Keratinocyte (primary cell): ENCODE results near the gene C7orf25. TPM values are rescaled to one million over a fixed set of nuclear protein-coding genes. Genes with fewer than 3 reads are reported as not detected.

Experiments used
- DNase-seq: peaks from one replicate; pipeline ENCODE4 v3.0.0-alpha.2; 2011; ENCODE audit warnings: low read depth, missing footprints, low spot score
- FAIRE-seq: peaks from 2 replicates; lab custom pipeline; 2011; peaks lifted over from hg19 to GRCh38; lab: Jason Lieb, UNC
- H2AFZ ChIP-seq: 2 replicates; pipeline ENCODE4 v1.6.0; 2012; ENCODE audit warnings: low read length, control low read depth, inconsistent platforms; ENCODE audit not compliant: control insufficient read depth
- H3K27ac ChIP-seq: 2 replicates; pipeline ENCODE4 v1.5.1; 2011; ENCODE audit warnings: low read length; ENCODE audit not compliant: control insufficient read depth, insufficient read depth
- H3K27me3 ChIP-seq: 3 replicates; pipeline ENCODE4 v1.6.0; 2011; ENCODE audit warnings: low read length; ENCODE audit not compliant: control insufficient read depth, insufficient read depth; ENCODE audit errors: extremely low read depth
- H3K36me3 ChIP-seq, 2 experiments: 2 replicates in 1 of 2; 3 replicates in 1 of 2; pipeline ENCODE4 v1.5.1; 2011; ENCODE audit warnings: low read length in 2 of 2, mild to moderate bottlenecking in 1 of 2; ENCODE audit not compliant: control insufficient read depth in 2 of 2, insufficient read depth in 2 of 2; ENCODE audit errors: extremely low read depth in 1 of 2
- H3K4me1 ChIP-seq: 3 replicates; pipeline ENCODE4 v1.5.1; 2011; ENCODE audit warnings: low read length; ENCODE audit not compliant: control insufficient read depth, insufficient read depth; ENCODE audit errors: extremely low read depth
- H3K4me2 ChIP-seq: 3 replicates; pipeline ENCODE4 v1.6.0; 2011; ENCODE audit warnings: low read depth, low read length; ENCODE audit not compliant: control insufficient read depth, insufficient read depth; ENCODE audit errors: extremely low read depth
- H3K4me3 ChIP-seq, 3 experiments: fragments of 200-600 bp in 1 of 3; sonication (generic) in 1 of 3; 2 replicates in 2 of 3; 3 replicates in 1 of 3; pipeline ENCODE4 v1.5.1; 2011 to 2016; ENCODE audit warnings: low read length in 3 of 3, mild to moderate bottlenecking in 3 of 3, control low read depth in 2 of 3, inconsistent platforms in 1 of 3, low read depth in 1 of 3, mixed read lengths in 1 of 3, mixed run types in 1 of 3, moderate library complexity in 1 of 3; ENCODE audit not compliant: control insufficient read depth in 2 of 3, insufficient read depth in 2 of 3; ENCODE audit errors: extremely low read depth in 1 of 3
- H3K79me2 ChIP-seq: 2 replicates; pipeline ENCODE4 v1.6.0; 2012; ENCODE audit warnings: low read length; ENCODE audit not compliant: control insufficient read depth, insufficient read depth
- H3K9ac ChIP-seq: 3 replicates; pipeline ENCODE4 v1.6.0; 2011; ENCODE audit warnings: low read length; ENCODE audit not compliant: control insufficient read depth, insufficient read depth; ENCODE audit errors: extremely low read depth
- H3K9me1 ChIP-seq: 3 replicates; pipeline ENCODE4 v1.6.0; 2011; ENCODE audit warnings: low read length; ENCODE audit not compliant: control insufficient read depth, insufficient read depth; ENCODE audit errors: extremely low read depth
- H3K9me3 ChIP-seq: 2 replicates; pipeline ENCODE4 v1.5.1; 2012; ENCODE audit warnings: low read depth, low read length; ENCODE audit not compliant: control insufficient read depth
- H4K20me1 ChIP-seq: 3 replicates; pipeline ENCODE4 v1.6.0; 2011; ENCODE audit warnings: low read length; ENCODE audit not compliant: control insufficient read depth, insufficient read depth; ENCODE audit errors: extremely low read depth
- CTCF ChIP-seq, 3 experiments: IDR thresholded peaks in 1 of 3; conservative IDR thresholded peaks in 1 of 3; optimal IDR thresholded peaks in 1 of 3; 2 replicates in 2 of 3; 3 replicates in 1 of 3; pipeline versions ENCODE3 to v1.5.1; 2011; ENCODE audit warnings: low read length in 3 of 3, mild to moderate bottlenecking in 3 of 3, moderate library complexity in 2 of 3, control low read depth in 1 of 3, inconsistent platforms in 1 of 3; ENCODE audit not compliant: insufficient read depth in 2 of 3; ENCODE audit errors: extremely low read depth in 1 of 3
- EZH2 ChIP-seq: IDR thresholded peaks from one replicate; pipeline ENCODE4 v1.6.1; 2012; ENCODE audit warnings: inconsistent platforms, mild to moderate bottlenecking, low read length, moderate library complexity
- dilution Hi-C: fragments of 300-500 bp; cut with MboI; formaldehyde crosslinking; loops from one replicate; pipeline ENCODE4 v1.7.0; 2020; ENCODE audit warnings: low sequenced_read_pairs; ENCODE audit not compliant: extremely low pct_ligation_motif_present
- polyA plus RNA-seq, 5 experiments: library from polyadenylated mRNA; depleted of rRNA in 3 of 5; stranded (reverse) in 3 of 5; stranded (forward) in 1 of 5; unstranded in 1 of 5; fragments of >200 nt; gene quantifications; 1 replicate in 1 of 5; 2 replicates in 3 of 5; 3 replicates in 1 of 5; pipeline versions ENCODE4 v1.2.1 to v1.2.3, GENCODE V29; 2011 to 2012; ENCODE audit warnings: missing spikeins in 2 of 5, low read depth in 1 of 5, low replicate concordance in 1 of 5

Gene C7orf25
- polyA plus RNA-seq, 1 donor (not counting 4 experiments of a cell fraction or from before 2014, with no cell fraction given), result 3.1 TPM

- Histone ChIP-seq H3K9me3 (no peaks in the 10 kb centered on the region), H3K27me3 (no peaks in the 10 kb centered on the region), H4K20me1 (no peaks in the 10 kb centered on the region), H3K27ac (no peak overlapping the region), H3K4me2 (no peak overlapping the region), H2AFZ (no peak overlapping the region), H3K79me2 (no peaks in the 10 kb centered on the region), H3K4me3 (no peak overlapping the region), H3K9me1 (no peaks in the 10 kb centered on the region), H3K9ac (no peak overlapping the region), H3K4me1 (no peaks in the 10 kb centered on the region), H3K36me3 (no peaks in the 10 kb centered on the region)
- FAIRE-seq, result no peak
- DNase-seq, result no peak
- dilution Hi-C loops, result no loop called here
- TF ChIP-seq CTCF (optimal IDR thresholded peaks at IDR 0.05 in 1 of 3, IDR thresholded peaks at IDR 0.05 in 1 of 3, conservative IDR thresholded peaks at IDR 0.05 in 1 of 3; ENCODE audit: extremely low read depth in 1 of 3, insufficient read depth in 2 of 3, low read length in 3 of 3) (no peak), EZH2 (no peak)
Observed at GRCh38 chr7:42956062-42956461, 44.2 kb upstream of the C7orf25 start.

DNA sequence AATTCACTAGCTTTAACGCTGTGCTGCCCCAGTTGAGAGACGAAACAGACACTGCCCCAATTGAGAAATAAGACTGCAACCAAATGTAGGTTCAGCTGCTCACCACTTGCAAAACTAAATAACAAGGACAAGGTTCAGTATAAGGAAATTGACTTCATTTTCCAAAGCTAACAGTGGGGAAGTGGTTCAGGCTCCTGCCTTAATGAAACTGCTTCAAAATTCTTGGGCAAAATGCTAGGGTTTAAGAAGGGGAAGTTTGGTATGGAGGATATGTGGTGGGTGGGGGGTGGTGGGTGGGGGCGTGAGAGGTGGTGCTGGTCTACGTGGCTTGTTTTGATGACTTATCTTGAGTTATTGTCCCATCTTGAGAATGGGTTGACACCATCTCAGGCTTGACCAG lies 42.1 kb upstream of the C7orf25 start:
- Histone ChIP-seq H3K9me3 (no peaks in the 10 kb centered on the region), H3K79me2 (no peaks in the 10 kb centered on the region), H3K4me2 (no peak overlapping the region), H3K4me3 (no peak overlapping the region), H3K9me1 (no peaks in the 10 kb centered on the region), H3K4me1 (no peaks in the 10 kb centered on the region), H3K27me3 (no peaks in the 10 kb centered on the region), H3K36me3 (no peaks in the 10 kb centered on the region), H4K20me1 (no peaks in the 10 kb centered on the region), H2AFZ (no peak overlapping the region), H3K9ac (no peak overlapping the region), H3K27ac (no peak overlapping the region)
- dilution Hi-C loops, result no loop called here
- TF ChIP-seq EZH2 (no peak), CTCF (optimal IDR thresholded peaks at IDR 0.05 in 1 of 3, IDR thresholded peaks at IDR 0.05 in 1 of 3, conservative IDR thresholded peaks at IDR 0.05 in 1 of 3; ENCODE audit: extremely low read depth in 1 of 3, insufficient read depth in 2 of 3, low read length in 3 of 3) (no peak)
- DNase-seq (no peak), FAIRE-seq (no peak)
